ENCODE data around the gene SMOC2.

SMOC2 gene

DNA sequence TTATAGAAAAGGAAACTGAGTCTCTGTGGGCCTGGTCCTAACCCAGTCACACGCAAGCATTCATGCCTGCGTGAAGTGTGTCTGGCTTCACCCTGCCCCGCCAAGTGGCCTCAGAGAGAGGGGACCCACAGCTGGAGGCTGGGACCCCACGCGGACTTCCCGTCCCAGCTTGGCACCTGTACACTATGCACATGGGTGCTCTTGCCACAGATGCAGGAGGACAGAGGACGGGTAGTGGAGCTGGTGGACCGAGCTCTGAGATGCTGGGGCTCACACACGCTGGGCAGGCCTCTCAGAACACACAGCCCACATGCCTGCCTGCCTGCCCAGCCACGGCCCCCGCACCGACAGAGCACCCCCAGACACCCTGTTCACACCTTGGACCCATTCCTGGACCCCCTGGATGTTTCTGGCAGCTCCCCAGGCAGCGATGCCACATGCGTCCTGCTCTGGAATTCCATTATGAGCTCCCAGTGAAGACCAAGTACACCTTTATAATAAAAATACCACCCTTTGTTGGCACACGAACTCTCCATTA lies 24.9 kb upstream of the SMOC2 start:
- DNase-seq = no peak

DNA sequence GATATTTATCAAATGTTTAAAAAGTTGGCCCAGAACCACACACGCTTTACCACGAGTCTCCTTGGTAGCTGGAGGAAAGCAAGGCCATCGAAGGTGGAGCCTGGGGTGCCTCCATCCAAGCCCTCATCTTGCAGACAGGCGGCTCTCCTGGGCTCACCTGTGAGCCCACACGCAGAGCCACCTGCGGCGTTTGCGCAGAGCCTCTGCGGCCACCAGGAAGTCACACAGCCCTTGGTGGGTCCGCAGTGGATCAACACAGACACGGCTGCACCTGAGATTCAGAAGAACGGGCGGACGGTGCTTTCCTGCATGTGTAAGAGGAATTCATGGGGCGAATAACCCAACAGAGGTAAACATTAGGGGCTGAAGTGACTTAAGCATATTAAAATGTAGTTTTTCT lies 24.5 kb upstream of the SMOC2 start:
- no peak for DNase-seq

DNA sequence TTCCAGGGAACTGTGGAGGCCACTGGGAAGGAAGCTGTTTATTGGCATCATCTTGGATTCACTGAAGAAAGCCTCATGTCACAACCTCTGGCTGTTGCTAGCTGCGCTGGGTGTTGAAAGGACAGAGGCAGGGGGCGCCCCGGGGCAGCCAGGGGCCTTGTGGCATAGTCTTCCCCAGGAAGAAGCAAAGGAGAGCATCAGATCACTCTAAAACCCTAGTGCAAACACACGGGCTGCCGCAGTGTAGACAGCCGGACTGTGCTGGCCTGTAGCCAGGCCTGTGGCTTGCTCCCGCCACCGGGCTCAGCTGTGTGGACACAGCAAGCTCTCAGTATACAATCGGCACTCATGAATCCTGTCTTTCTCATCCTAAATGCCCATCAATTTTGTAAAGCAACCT lies 23.8 kb upstream of the SMOC2 start:
- DNase-seq = peak; percentile 2

GRCh38 chr6:168417679-168418557 lies 23.1 kb upstream of the SMOC2 start:
- no peak for DNase-seq

- no peak for DNase-seq
These were observed 22.3 kb upstream of the SMOC2 start for GRCh38 chr6:168418711-168419121.

GRCh38 chr6:168419569-168419968 lies 21.4 kb upstream of the SMOC2 start:
- DNase-seq = no peak

DNA sequence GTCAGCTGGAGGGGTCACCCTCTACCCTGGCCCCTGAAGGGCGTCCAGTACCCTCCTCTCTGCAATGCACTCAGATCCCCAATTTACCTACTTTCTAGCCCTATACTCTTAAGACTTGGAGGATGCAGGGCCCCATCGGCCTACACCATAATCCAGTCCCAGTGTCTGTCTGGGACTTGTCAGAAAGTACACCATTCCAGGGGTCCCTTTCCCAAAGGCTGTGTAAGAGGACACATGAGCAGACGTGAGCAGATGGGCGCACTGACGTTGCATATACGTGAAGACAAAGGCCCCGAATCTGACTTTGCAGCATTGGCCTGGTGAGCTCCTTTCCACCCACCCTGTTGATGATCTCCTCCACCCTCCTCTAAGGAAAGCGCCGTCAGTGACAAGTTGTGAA lies 20.9 kb upstream of the SMOC2 start:
- DNase-seq = no peak

GRCh38 chr6:168420706-168421105 lies 20.3 kb upstream of the SMOC2 start:
- no peak for DNase-seq

- DNase-seq = no peak
These were observed 13.8 kb upstream of the SMOC2 start for GRCh38 chr6:168427184-168427583.

- no peak for DNase-seq
These were observed 12.7 kb upstream of the SMOC2 start for GRCh38 chr6:168428052-168428826.

GRCh38 chr6:168428863-168429262 lies 12.1 kb upstream of the SMOC2 start:
- DNase-seq = no peak

DNA sequence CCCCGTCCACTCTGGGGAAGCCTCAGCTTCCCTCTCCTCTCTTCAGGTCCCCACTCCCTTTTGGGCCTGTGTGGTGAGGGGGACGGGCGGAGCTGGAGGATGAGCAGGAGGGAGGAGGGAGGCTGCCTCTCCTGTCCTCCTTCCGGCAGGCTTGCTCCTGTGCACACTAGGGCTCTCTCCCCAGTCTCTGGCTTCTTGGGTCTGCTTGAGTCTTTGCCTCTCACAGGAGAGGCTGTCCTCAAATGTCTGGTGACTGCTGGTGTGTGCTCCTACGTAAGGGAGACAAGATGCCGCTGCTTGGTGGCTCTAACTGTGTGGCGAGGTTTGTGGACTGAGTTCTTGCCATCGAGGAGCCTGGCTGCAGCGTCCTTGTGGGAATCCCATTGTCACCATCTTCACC lies 8.8 kb upstream of the SMOC2 start:
- DNase-seq = no peak

- no peak for DNase-seq
These were observed 7.1 kb upstream of the SMOC2 start for GRCh38 chr6:168433898-168434297.

DNA sequence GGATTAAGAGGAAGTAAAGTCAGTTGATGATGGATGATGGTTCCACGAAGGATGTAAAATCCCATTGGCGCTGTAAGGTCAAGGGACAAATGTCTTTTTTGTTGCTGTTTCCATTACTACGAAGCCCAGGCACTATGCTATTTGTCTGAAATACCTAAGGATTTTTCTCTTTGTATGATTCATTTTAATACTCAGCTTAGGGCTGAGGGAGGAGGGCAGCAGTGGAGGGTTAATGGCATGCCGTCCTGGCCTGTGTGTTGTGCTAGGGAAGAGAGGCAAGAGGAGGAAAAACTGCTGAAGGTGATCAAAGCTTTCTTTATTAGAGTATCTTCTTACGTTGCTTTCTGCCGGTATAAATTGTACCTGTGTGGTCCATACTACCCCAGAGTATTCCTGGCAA lies 6.5 kb upstream of the SMOC2 start:
- DNase-seq = no peak

- no peak for DNase-seq
These were observed 3.2 kb upstream of the SMOC2 start for GRCh38 chr6:168437751-168438150.

DNA sequence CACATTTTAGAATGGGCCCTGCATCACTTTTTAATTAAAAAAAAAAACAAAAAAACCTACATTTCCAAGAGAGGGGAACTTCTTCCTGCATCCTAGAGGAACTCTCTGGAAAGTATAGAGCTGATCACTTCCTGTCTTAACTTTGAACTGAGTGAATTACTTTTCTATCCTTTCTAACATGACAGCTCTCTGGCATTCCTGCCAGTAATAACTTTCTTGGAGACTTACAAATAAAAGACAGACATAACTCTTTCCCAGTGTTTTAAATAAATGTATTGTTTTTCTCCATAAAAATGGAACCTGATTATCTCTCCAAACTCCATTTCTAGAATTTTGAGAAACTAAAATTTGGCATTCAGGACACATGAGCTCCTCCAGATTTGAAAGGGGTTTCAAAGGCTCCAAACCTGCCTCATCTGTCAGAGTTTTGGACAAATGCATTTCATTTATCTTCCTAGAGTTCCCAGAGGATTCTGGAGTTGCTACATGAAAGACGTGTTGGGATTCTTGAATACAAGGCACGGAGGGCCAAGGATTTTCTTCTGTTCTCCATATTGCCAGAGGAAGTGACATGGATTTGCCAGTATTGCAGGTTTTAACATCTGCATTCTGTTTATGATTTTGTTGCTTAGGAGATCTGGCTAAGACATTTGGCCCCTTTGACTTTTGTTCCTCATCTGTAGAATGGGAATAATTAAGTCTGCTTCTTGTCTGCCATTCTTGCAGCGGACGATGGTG lies 2.0 kb upstream of the SMOC2 start:
- no peak for DNase-seq

- DNase-seq = no peak
These were observed 1.1 kb upstream of the SMOC2 start for GRCh38 chr6:168439794-168440450.

GRCh38 chr6:168441434-168442391 lies 729 bp downstream of the SMOC2 start:
- no peak for DNase-seq

DNA sequence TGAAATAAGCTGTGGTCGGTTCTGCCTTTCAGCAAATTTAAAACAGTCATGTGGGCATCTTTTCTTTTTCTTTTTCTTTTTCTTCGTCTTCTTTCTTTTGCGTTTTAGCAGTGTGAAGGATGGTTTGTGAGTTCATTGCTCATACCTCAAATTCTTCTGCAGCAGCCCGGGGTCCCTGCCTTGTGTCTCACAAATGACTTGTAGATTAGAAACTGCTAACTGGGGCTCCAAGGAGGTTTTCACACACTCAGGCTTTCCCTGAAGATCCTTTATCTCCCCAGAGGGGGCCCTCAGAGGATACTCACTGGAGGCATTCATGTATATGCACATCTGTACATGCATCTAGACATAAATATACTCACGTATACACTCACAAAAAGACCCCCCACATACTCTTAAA lies 1.7 kb downstream of the SMOC2 start:
- DNase-seq = no peak

DNA sequence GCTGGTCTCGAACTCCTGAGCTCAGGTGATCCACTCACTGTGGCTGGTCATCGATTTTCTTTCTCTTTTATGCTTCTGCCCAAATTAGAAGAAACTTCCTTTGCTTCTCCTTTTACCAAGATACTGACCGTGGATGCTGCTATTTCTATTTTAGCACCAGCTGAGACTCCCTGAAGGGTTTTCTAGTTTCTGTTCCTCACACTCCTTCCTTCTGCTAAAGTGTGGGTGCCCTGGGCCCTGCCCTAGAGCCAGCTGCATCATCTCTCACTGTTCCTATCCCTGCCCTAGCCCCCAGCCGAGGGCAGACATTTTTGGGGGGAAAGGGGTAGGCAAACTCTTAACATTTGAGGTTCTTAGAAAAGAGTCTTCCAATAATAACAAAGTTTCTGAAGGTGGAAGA lies 6.3 kb downstream of the SMOC2 start:
- DNase-seq = peak; percentile 95

GRCh38 chr6:168447700-168448099 lies 6.7 kb downstream of the SMOC2 start:
- DNase-seq = no peak
